Measurements from ENCODE around the gene LOX. TPM values are rescaled to one million over a fixed set of nuclear protein-coding genes. Genes with fewer than 3 reads are reported as not detected.

Gene LOX
- total RNA-seq (2022; extraction: Qiagen RNA extraction) = 1.3 to 2.0 TPM (median 1.8 TPM) in 5 replicates

GRCh38 chr5:122078116-122079110 lies at the start of gene LOX:
Gene LOX (minus strand): TSS chr5:122078259. CDS start chr5:122077985, 274 bp downstream.

Other genes starting within 250 kb of the LOX start
- gene FTMT, start 226.4 kb downstream of the LOX start, total RNA-seq (2022; extraction: Qiagen RNA extraction) = not detected in 5 replicates
- 8.9 to 12.3 TPM (median 9.3 TPM) in 5 replicates for gene SRFBP1, start 116.3 kb downstream of the LOX start, total RNA-seq (2022; extraction: Qiagen RNA extraction)
- 0.07 to 0.22 TPM (median 0.21 TPM) in 5 replicates for gene ZNF474, start 51.3 kb upstream of the LOX start, total RNA-seq (2022; extraction: Qiagen RNA extraction)
- gene SNCAIP, start 234.0 kb upstream of the LOX start, total RNA-seq (2022; extraction: Qiagen RNA extraction) = 0.03 to 0.21 TPM (median 0.05 TPM) in 5 replicates